IMR-90 (cell line): Measurements from ENCODE around the gene EFHC1. TPM values are rescaled to one million over a fixed set of nuclear protein-coding genes. Genes with fewer than 3 reads are reported as not detected.

Experiments
- ATAC-seq: fragments of 200-7000 bp; cut with Tn5 transposase; 2 replicates; pipeline ENCODE4 v1.9.1; 2020; ENCODE audit warnings: low read depth, mild to moderate bottlenecking, moderate library complexity
- BruUV-seq: library from RNA; stranded (reverse); fragments of 400-500 nt; replicated peaks from 2 replicates; lab custom pipeline; 2021; lab: Mats Ljungman, UMichigan
- CTCF ChIA-PET: fragments of 300-600 bp; formaldehyde crosslinking; extraction: SDS; loops from one replicate; lab custom pipeline; 2021; ENCODE audit warnings: antibody characterized with exemption; lab: Yijun Ruan, JAX
- POLR2A ChIA-PET: fragments of 300-600 bp; sonication (Branson Sonifier 250); formaldehyde crosslinking; loops from one replicate; lab custom pipeline; 2022; ENCODE audit warnings: antibody characterized with exemption; ENCODE audit not compliant: unreplicated experiment; lab: Charles Lee
- DNase-seq: peaks from one replicate; pipeline ENCODE4 v3.0.0; 2013
- H2AFZ ChIP-seq: replicated peaks from 2 replicates; pipeline ENCODE3; 2013; ENCODE audit warnings: low read length, mild to moderate bottlenecking; ENCODE audit not compliant: poor library complexity
- H2AK5ac ChIP-seq: 2 replicates; pipeline ENCODE4 v1.6.1; 2013; ENCODE audit warnings: low read depth, low read length, inconsistent platforms
- H2AK9ac ChIP-seq: replicated peaks from 2 replicates; pipeline ENCODE3; 2013; ENCODE audit warnings: mild to moderate bottlenecking, low read depth, low read length, moderate library complexity; ENCODE audit not compliant: poor library complexity
- H2BK120ac ChIP-seq: 2 replicates; pipeline ENCODE4 v1.6.1; 2013; ENCODE audit warnings: low read depth, low read length, inconsistent platforms
- H2BK15ac ChIP-seq: 3 replicates; pipeline ENCODE4 v1.6.1; 2013; ENCODE audit warnings: low read depth, low read length, inconsistent platforms
- H2BK20ac ChIP-seq: 2 replicates; pipeline ENCODE4 v1.6.1; 2013; ENCODE audit warnings: low read depth, mild to moderate bottlenecking, inconsistent platforms, low read length, moderate library complexity
- H2BK5ac ChIP-seq: 2 replicates; pipeline ENCODE4 v1.6.1; 2013; ENCODE audit warnings: mild to moderate bottlenecking, low read depth, low read length, inconsistent platforms; ENCODE audit not compliant: poor library complexity, severe bottlenecking
- H3K14ac ChIP-seq: replicated peaks from 2 replicates; pipeline ENCODE4 v1.6.1; 2013; ENCODE audit warnings: low read depth, low read length, inconsistent platforms
- H3K18ac ChIP-seq: 2 replicates; pipeline ENCODE4 v1.6.1; 2013; ENCODE audit warnings: low read depth, low read length, control low read depth
- H3K23ac ChIP-seq: 2 replicates; pipeline ENCODE4 v1.6.1; 2013; ENCODE audit warnings: low read depth, low read length, inconsistent platforms
- H3K27ac ChIP-seq: 2 replicates; pipeline ENCODE4 v1.5.1; 2013; ENCODE audit warnings: mild to moderate bottlenecking, control low read depth, low read length; ENCODE audit not compliant: insufficient read depth
- H3K27me3 ChIP-seq: 2 replicates; pipeline ENCODE4 v1.6.1; 2013; ENCODE audit warnings: low read length; ENCODE audit not compliant: control insufficient read depth, insufficient read depth
- H3K36me3 ChIP-seq: 2 replicates; pipeline ENCODE4 v1.6.1; 2013; ENCODE audit warnings: low read length, mixed read lengths; ENCODE audit not compliant: control insufficient read depth, insufficient read depth
- H3K4ac ChIP-seq: 2 replicates; pipeline ENCODE4 v1.6.1; 2013; ENCODE audit warnings: low read depth, low read length, inconsistent platforms
- H3K4me1 ChIP-seq: 2 replicates; pipeline ENCODE4 v1.6.1; 2013; ENCODE audit warnings: low read length, mixed read lengths; ENCODE audit not compliant: control insufficient read depth, insufficient read depth
- H3K4me2 ChIP-seq: 2 replicates; pipeline ENCODE4 v1.6.1; 2013; ENCODE audit warnings: low read depth, mild to moderate bottlenecking, control low read depth, low read length, moderate library complexity
- H3K4me3 ChIP-seq: 2 replicates; pipeline ENCODE4 v1.5.1; 2013; ENCODE audit warnings: low read depth, mild to moderate bottlenecking, control low read depth, low read length, moderate library complexity; ENCODE audit not compliant: insufficient read depth
- H3K56ac ChIP-seq: 2 replicates; pipeline ENCODE4 v1.6.1; 2013; ENCODE audit warnings: low read length, inconsistent platforms; ENCODE audit not compliant: insufficient read depth; ENCODE audit errors: extremely low read depth
- H3K79me1 ChIP-seq, 2 experiments: 2 replicates each; pipeline ENCODE4 v1.6.1; 2013; ENCODE audit warnings: low read length in 2 of 2, inconsistent platforms in 1 of 2, low read depth in 1 of 2
- H3K9ac ChIP-seq: 2 replicates; pipeline ENCODE4 v1.6.1; 2013; ENCODE audit warnings: low read depth, low read length, control low read depth
- H3K9me1 ChIP-seq: 2 replicates; pipeline ENCODE4 v1.6.1; 2013; ENCODE audit warnings: low read length, inconsistent platforms; ENCODE audit not compliant: insufficient read depth
- H3K9me3 ChIP-seq: 2 replicates; pipeline ENCODE4 v1.6.1; 2013; ENCODE audit warnings: low read length; ENCODE audit not compliant: control insufficient read depth, insufficient read depth
- H4K20me1 ChIP-seq: 2 replicates; pipeline ENCODE4 v1.6.1; 2013; ENCODE audit warnings: low read length, inconsistent platforms; ENCODE audit not compliant: insufficient read depth
- H4K5ac ChIP-seq: 2 replicates; pipeline ENCODE4 v1.6.1; 2013; ENCODE audit warnings: mild to moderate bottlenecking, low read depth, low read length, control low read depth
- H4K8ac ChIP-seq, 2 experiments: 2 replicates each; pipeline ENCODE4 v1.6.1; 2013; ENCODE audit warnings: low read depth in 2 of 2, low read length in 2 of 2, control low read depth in 1 of 2, inconsistent platforms in 1 of 2
- H4K91ac ChIP-seq: 2 replicates; pipeline ENCODE4 v1.6.1; 2013; ENCODE audit warnings: low read depth, low read length, inconsistent platforms; ENCODE audit not compliant: insufficient read depth
- BHLHE40 ChIP-seq: fragments of 150-350 bp; IDR thresholded peaks from 2 replicates; pipeline ENCODE4 v1.6.1; 2016; ENCODE audit warnings: mild to moderate bottlenecking, low read depth, low read length
- CEBPB ChIP-seq: IDR thresholded peaks from 2 replicates; pipeline ENCODE4 v1.6.1; 2012; ENCODE audit warnings: low read depth, low read length, improper control_type of control experiment
- CHD1 ChIP-seq: IDR thresholded peaks from 2 replicates; pipeline ENCODE4 v1.6.1; 2012; ENCODE audit warnings: low read depth, low read length, improper control_type of control experiment
- FOS ChIP-seq: fragments of 150-350 bp; IDR thresholded peaks from 2 replicates; pipeline ENCODE4 v1.6.1; 2016; ENCODE audit warnings: low read depth, low read length
- MAFK ChIP-seq: IDR thresholded peaks from 2 replicates; pipeline ENCODE4 v1.6.1; 2012; ENCODE audit warnings: low read depth, low read length, improper control_type of control experiment
- MAZ ChIP-seq: IDR thresholded peaks from 2 replicates; pipeline ENCODE4 v1.6.1; 2012; ENCODE audit warnings: low read depth, mild to moderate bottlenecking, low read length, improper control_type of control experiment, moderate library complexity, borderline replicate concordance
- MXI1 ChIP-seq: IDR thresholded peaks from 2 replicates; pipeline ENCODE4 v1.6.1; 2012; ENCODE audit warnings: low read depth, mild to moderate bottlenecking, low read length, moderate library complexity, borderline replicate concordance
- NFE2L2 ChIP-seq: fragments of 150-350 bp; IDR thresholded peaks from 2 replicates; pipeline ENCODE4 v1.6.1; 2016; ENCODE audit warnings: low read depth, mild to moderate bottlenecking, low read length
- POLR2A ChIP-seq: IDR thresholded peaks from 2 replicates; pipeline ENCODE4 v1.6.1; 2012; ENCODE audit warnings: mild to moderate bottlenecking, low read depth, low read length
- RAD21 ChIP-seq: IDR thresholded peaks from 2 replicates; pipeline ENCODE4 v1.6.1; 2012; ENCODE audit warnings: low read length, improper control_type of control experiment
- RCOR1 ChIP-seq: IDR thresholded peaks from 2 replicates; pipeline ENCODE4 v1.6.1; 2012; ENCODE audit warnings: mild to moderate bottlenecking, low read length, improper control_type of control experiment; ENCODE audit not compliant: insufficient replicate concordance
- RFX5 ChIP-seq: IDR thresholded peaks from 2 replicates; pipeline ENCODE4 v1.8.0; 2012; ENCODE audit warnings: low read depth, mild to moderate bottlenecking, low read length, moderate library complexity
- SMC3 ChIP-seq: fragments of 150-350 bp; IDR thresholded peaks from 2 replicates; pipeline ENCODE4 v1.6.1; 2016; ENCODE audit warnings: low read depth, mild to moderate bottlenecking, antibody characterized with exemption, low read length, moderate library complexity
- WGBS, 2 experiments: methylation state at CpG; one replicate each; pipeline versions ENCODE4 v1.1.5 to v1.1.7; 2013; ENCODE audit warnings: missing lambda C conversion rate in 2 of 2; ENCODE audit not compliant: insufficient read length in 1 of 2; ENCODE audit errors: extremely low coverage in 2 of 2; 5-methylcytosine and 5-hydroxymethylcytosine counted together
- dilution Hi-C: fragments of 300-500 bp; cut with HindIII; formaldehyde crosslinking; loops from one replicate; pipeline ENCODE4 v1.14.3; 2018; ENCODE audit warnings: low sequenced_read_pairs; ENCODE audit not compliant: unreplicated experiment
- in situ Hi-C: fragments of 300-500 bp; cut with MboI; formaldehyde crosslinking; loops from 3 replicates; pipeline ENCODE4 v1.14.3; 2019; ENCODE audit warnings: low sequenced_read_pairs, inconsistent platforms, mixed read lengths
- intact Hi-C: fragments of 100-400 bp; cut with micrococcal nuclease; formaldehyde crosslinking; loops from 2 replicates; pipeline ENCODE4 v1.10.0; 2022
- polyA plus RNA-seq, 3 experiments: library from polyadenylated mRNA; depleted of rRNA; stranded (reverse); fragments of >200 nt; gene quantifications; 2 replicates each; pipeline ENCODE4 v1.2.3, GENCODE V29; 2012; ENCODE audit warnings: low replicate concordance in 1 of 3
- total RNA-seq: library from RNA; depleted of rRNA; stranded (reverse); fragments of >200 nt; gene quantifications from 2 replicates; pipeline ENCODE4 v1.2.3, GENCODE V29; 2012
- TF ChIP-seq, protein P1 (sequence below): fragments of 150-350 bp; IDR thresholded peaks from 2 replicates; pipeline ENCODE4 v1.6.1; 2017; ENCODE audit warnings: mild to moderate bottlenecking, antibody characterized with exemption, low read length, low read depth
- TF ChIP-seq, protein P2 (sequence below): conservative IDR thresholded peaks from 2 replicates; pipeline ENCODE4 v1.5.1; 2012; ENCODE audit warnings: mild to moderate bottlenecking, low read depth, low read length, improper control_type of control experiment

EFHC1 gene
- total and polyA plus RNA-seq, 2 of the 4 experiments (the other 2 are of a cell fraction), result 14.0 to 23.0 TPM

DNA sequence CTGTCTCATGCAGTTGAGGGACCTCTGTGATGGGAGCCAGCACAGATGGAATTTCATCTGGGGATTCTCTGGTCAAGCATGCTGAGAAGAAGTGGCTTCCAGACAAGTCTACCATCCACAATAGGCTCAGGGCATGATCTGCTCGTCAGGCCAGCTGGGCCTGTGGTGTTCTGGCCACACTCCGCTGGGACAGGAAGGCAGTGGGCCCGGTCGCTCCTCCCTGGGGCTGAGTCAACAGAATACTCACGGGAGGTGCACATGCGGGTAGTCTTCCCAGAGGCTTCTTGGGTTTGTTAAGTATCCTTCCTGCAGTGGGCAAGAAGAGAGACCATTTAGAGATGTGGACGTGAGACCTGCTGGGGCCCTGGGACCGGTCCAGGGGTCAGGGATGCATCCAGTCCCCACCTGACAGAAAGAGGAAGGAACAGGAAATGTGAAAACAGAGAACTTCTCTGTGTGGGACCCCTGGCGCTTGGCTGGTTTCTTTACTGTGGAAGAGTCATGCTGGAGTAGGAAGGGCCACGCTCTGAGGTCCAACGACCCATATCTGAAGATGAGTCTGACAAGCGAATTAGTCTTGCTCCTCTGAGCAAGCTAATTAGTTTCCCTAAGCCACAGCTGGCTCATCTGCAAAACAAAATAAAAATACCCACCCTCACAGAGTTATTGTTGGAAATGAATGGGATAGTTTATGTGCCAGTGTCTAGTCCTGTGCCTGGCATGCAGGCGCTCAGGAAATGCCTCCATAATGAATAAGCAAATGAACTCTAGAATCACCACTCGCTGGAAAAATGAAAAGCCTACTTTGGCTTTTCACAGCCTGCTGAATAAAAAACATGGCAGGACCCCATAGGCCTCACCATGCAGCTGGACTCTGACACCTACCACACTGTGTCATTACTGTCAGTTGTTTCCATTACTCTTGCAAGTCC, 89.4 kb downstream of the EFHC1 start:
- Histone ChIP-seq H3K9me1 (peaks cover 41% of the 10 kb centered on the region), H4K5ac (peak overlapping the region; percentile 27; the same call in 1 of the 2 replicates), H2AK5ac (peak overlapping the region; percentile 76; the same call in 1 of the 2 replicates), H3K36me3 (peaks cover 72% of the 10 kb centered on the region), H3K4ac (peak overlapping the region; percentile 74), H2AK9ac (no peak overlapping the region), H3K18ac (peak overlapping the region; percentile 38; the same call in 1 of the 2 replicates), H3K4me2 (no peak overlapping the region), H3K23ac (peak overlapping the region; percentile 75), H2BK120ac (peak overlapping the region; percentile 37; the same call in 1 of the 2 replicates), H2AFZ (no peak overlapping the region), H3K9me3 (no peaks in the 10 kb centered on the region), H4K20me1 (no peaks in the 10 kb centered on the region), H3K4me3 (no peak overlapping the region), H4K91ac (no peak overlapping the region), H3K27me3 (no peaks in the 10 kb centered on the region), H2BK15ac (peak overlapping the region; percentile 57; the same call in 2 of the 3 replicates), H3K14ac (no peak overlapping the region; the same call in 1 of the 2 replicates), H2BK5ac (peak overlapping the region; percentile 41), H3K9ac (no peak overlapping the region), H3K56ac (no peak overlapping the region), H4K8ac (peak overlapping the region in 1 of 2 experiments; percentile 34; a peak in 2 of 4 replicates), H3K4me1 (peaks cover 41% of the 10 kb centered on the region), H2BK20ac (0 out of 2 replicates have a peak overlapping the region, but pooled peaks have one; percentile 5), H3K79me1 (peaks cover 52 to 83% of the 10 kb centered on the region in 2 experiments), H3K27ac (peak overlapping the region; percentile 16; the same call in 1 of the 2 replicates)
- in situ Hi-C loops, result loop anchor here (10.0 kb wide), 1 partner anchor 135 kb away; no protein-coding TSS in a partner anchor
- ATAC-seq (no peak), DNase-seq (no peak)
- BruUV-seq, result no TSS peak
- dilution Hi-C loops, result no loop called here
- ChIA-PET CTCF (interaction anchor here (1.1 kb wide), 1 partner anchor 11 kb away, joined by 3 read pairs; no protein-coding TSS in a partner anchor), POLR2A (no interaction called here)
- intact Hi-C loops, result loop anchor here (5.0 kb wide), 1 partner anchor 153 kb away; no protein-coding TSS in a partner anchor
- 95% methylated on average over 2 of the region's 14 CpGs; no CpG with 5 or more reads in 1 of the 2 experiments for WGBS, 2 experiments
- no peak for TF ChIP-seq MAFK
- no peak for TF ChIP-seq CEBPB
- TF ChIP-seq, protein P1, sequence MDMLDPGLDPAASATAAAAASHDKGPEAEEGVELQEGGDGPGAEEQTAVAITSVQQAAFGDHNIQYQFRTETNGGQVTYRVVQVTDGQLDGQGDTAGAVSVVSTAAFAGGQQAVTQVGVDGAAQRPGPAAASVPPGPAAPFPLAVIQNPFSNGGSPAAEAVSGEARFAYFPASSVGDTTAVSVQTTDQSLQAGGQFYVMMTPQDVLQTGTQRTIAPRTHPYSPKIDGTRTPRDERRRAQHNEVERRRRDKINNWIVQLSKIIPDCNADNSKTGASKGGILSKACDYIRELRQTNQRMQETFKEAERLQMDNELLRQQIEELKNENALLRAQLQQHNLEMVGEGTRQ, result no peak
- no peak for TF ChIP-seq POLR2A
- no peak for TF ChIP-seq FOS
- TF ChIP-seq MXI1, result no peak
- TF ChIP-seq NFE2L2, result no peak
- no peak for TF ChIP-seq RFX5
- TF ChIP-seq, protein P2, sequence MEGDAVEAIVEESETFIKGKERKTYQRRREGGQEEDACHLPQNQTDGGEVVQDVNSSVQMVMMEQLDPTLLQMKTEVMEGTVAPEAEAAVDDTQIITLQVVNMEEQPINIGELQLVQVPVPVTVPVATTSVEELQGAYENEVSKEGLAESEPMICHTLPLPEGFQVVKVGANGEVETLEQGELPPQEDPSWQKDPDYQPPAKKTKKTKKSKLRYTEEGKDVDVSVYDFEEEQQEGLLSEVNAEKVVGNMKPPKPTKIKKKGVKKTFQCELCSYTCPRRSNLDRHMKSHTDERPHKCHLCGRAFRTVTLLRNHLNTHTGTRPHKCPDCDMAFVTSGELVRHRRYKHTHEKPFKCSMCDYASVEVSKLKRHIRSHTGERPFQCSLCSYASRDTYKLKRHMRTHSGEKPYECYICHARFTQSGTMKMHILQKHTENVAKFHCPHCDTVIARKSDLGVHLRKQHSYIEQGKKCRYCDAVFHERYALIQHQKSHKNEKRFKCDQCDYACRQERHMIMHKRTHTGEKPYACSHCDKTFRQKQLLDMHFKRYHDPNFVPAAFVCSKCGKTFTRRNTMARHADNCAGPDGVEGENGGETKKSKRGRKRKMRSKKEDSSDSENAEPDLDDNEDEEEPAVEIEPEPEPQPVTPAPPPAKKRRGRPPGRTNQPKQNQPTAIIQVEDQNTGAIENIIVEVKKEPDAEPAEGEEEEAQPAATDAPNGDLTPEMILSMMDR, result no peak
- no peak for TF ChIP-seq SMC3
- no peak for TF ChIP-seq RCOR1
- no peak for TF ChIP-seq MAZ
- no peak for TF ChIP-seq CHD1
- TF ChIP-seq BHLHE40, result no peak
- no peak for TF ChIP-seq RAD21
